GM12878 (cell line): ENCODE measurements around the gene EIF2A. TPM values are rescaled to one million over a fixed set of nuclear protein-coding genes. Genes with fewer than 3 reads are reported as not detected.

Source experiments
- BHLHE40 ChIP-seq, 2 experiments: fragments of 450-650 bp in 1 of 2; IDR thresholded peaks; 2 replicates each; pipeline ENCODE4 v1.6.1; 2011 to 2017; ENCODE audit warnings: low read depth in 2 of 2, borderline replicate concordance in 1 of 2, improper control_type of control experiment in 1 of 2, low read length in 1 of 2, mild to moderate bottlenecking in 1 of 2
- CBX5 ChIP-seq: sonication (generic); IDR thresholded peaks from 2 replicates; pipeline ENCODE4 v1.6.1; 2016; ENCODE audit warnings: low read depth, moderate library complexity, mild to moderate bottlenecking, inconsistent platforms
- CREB1 ChIP-seq: IDR thresholded peaks from 2 replicates; pipeline ENCODE4 v1.6.1; 2012; ENCODE audit warnings: low read depth, mild to moderate bottlenecking, inconsistent platforms
- EP300 ChIP-seq, 2 experiments: fragments of 150-350 bp in 1 of 2; IDR thresholded peaks; 2 replicates each; pipeline ENCODE4 v1.6.1; 2011 to 2012; ENCODE audit warnings: low read depth in 2 of 2, low read length in 2 of 2, borderline replicate concordance in 1 of 2, improper control_type of control experiment in 1 of 2, inconsistent platforms in 1 of 2; ENCODE audit not compliant: control insufficient read depth in 1 of 2
- HCFC1 ChIP-seq: fragments of 150-350 bp; IDR thresholded peaks from 2 replicates; pipeline ENCODE4 v1.6.1; 2014; ENCODE audit warnings: low read length
- HDAC6 ChIP-seq: fragments of 200-600 bp; sonication (generic); IDR thresholded peaks from one replicate; pipeline ENCODE4 v1.8.0; 2017; ENCODE audit warnings: antibody characterized with exemption; ENCODE audit not compliant: unreplicated experiment
- IKZF2 ChIP-seq, 2 experiments: fragments of 450-650 bp; IDR thresholded peaks; 2 replicates each; pipeline ENCODE4 v1.6.1; 2017; ENCODE audit warnings: mild to moderate bottlenecking in 2 of 2, moderate library complexity in 2 of 2
- IRF4 ChIP-seq: IDR thresholded peaks from 2 replicates; pipeline ENCODE4 v1.6.1; 2011; ENCODE audit warnings: low read depth, low read length
- JUND ChIP-seq: IDR thresholded peaks from 2 replicates; pipeline ENCODE4 v1.6.1; 2012; ENCODE audit warnings: low read depth, mild to moderate bottlenecking, low read length, improper control_type of control experiment, moderate library complexity
- LARP7 ChIP-seq: fragments of 450-650 bp; IDR thresholded peaks from 2 replicates; pipeline ENCODE4 v1.6.1; 2017; ENCODE audit warnings: mild to moderate bottlenecking
- MTA3 ChIP-seq: IDR thresholded peaks from 2 replicates; pipeline ENCODE4 v1.6.1; 2012; ENCODE audit warnings: low read length, inconsistent platforms, borderline replicate concordance
- POU2F2 ChIP-seq: IDR thresholded peaks from 3 replicates; pipeline ENCODE4 v1.6.1; 2011; ENCODE audit warnings: low read depth, mild to moderate bottlenecking, low read length, borderline replicate concordance
- RB1 ChIP-seq: fragments of 450-650 bp; formaldehyde crosslinking; IDR thresholded peaks from 2 replicates; pipeline ENCODE4 v1.6.1; 2017; ENCODE audit warnings: mild to moderate bottlenecking, borderline replicate concordance
- RFX5 ChIP-seq: IDR thresholded peaks from 2 replicates; pipeline ENCODE4 v1.6.1; 2011; ENCODE audit warnings: low read depth, low read length, improper control_type of control experiment
- SIN3A ChIP-seq: IDR thresholded peaks from 2 replicates; pipeline ENCODE4 v1.6.1; 2012; ENCODE audit warnings: low read depth, low read length, improper control_type of control experiment
- SMAD1 ChIP-seq: fragments of 450-650 bp; IDR thresholded peaks from 2 replicates; pipeline ENCODE4 v1.6.1; 2018; ENCODE audit warnings: mild to moderate bottlenecking, low read depth; ENCODE audit not compliant: partially characterized antibody
- SREBF2 ChIP-seq: IDR thresholded peaks from 2 replicates; pipeline ENCODE4 v1.6.1; 2012; ENCODE audit warnings: mild to moderate bottlenecking, low read length
- SUPT20H ChIP-seq: IDR thresholded peaks from 2 replicates; pipeline ENCODE4 v1.6.1; 2011; ENCODE audit warnings: low read depth, mild to moderate bottlenecking, low read length, moderate library complexity, borderline replicate concordance; ENCODE audit not compliant: control insufficient read depth
- TAF1 ChIP-seq: IDR thresholded peaks from 2 replicates; pipeline ENCODE4 v1.6.1; 2011; ENCODE audit warnings: mild to moderate bottlenecking, low read depth, low read length, borderline replicate concordance
- TARDBP ChIP-seq: IDR thresholded peaks from 2 replicates; pipeline ENCODE4 v1.6.1; 2016; ENCODE audit warnings: borderline replicate concordance
- ZNF217 ChIP-seq: fragments of 450-650 bp; IDR thresholded peaks from 2 replicates; pipeline ENCODE4 v1.6.1; 2017; ENCODE audit warnings: antibody characterized with exemption, mild to moderate bottlenecking
- ZNF274 ChIP-seq: IDR thresholded peaks from one replicate; pipeline ENCODE4 v1.8.0; 2011; ENCODE audit not compliant: insufficient read length, insufficient read depth
- polyA plus RNA-seq, 11 experiments: library from polyadenylated mRNA; depleted of rRNA in 4 of 11; unstranded in 6 of 11; stranded (reverse) in 5 of 11; fragments of >200 nt; fragmentation: Nextera tagmentation in 4 of 11; fragmentation: Illumina TruSeq in 1 of 11; extraction: Ambion mirVana in 4 of 11; extraction: Trizol in 1 of 11; gene quantifications; 1 replicate in 1 of 11; 2 replicates in 10 of 11; pipeline versions ENCODE4 v1.2.1 to v1.2.3, GENCODE V29; 2011 to 2016; ENCODE audit warnings: inconsistent platforms in 2 of 11, missing spikeins in 2 of 11, low read depth in 1 of 11
- total RNA-seq, 4 experiments: library from RNA; depleted of rRNA in 3 of 4; stranded (reverse); fragments of >200 nt in 3 of 4; fragmentation: Illumina TruSeq in 1 of 4; extraction: Trizol in 1 of 4; gene quantifications; 2 replicates each; pipeline versions ENCODE4 v1.2.1 to v1.2.3, GENCODE V29; 2013 to 2021
- TF ChIP-seq, protein P1 (sequence below): IDR thresholded peaks from 2 replicates; pipeline ENCODE4 v1.6.1; 2011; ENCODE audit warnings: low read depth, low read length, improper control_type of control experiment, borderline replicate concordance
- TF ChIP-seq, protein P2 (sequence below): IDR thresholded peaks from 2 replicates; pipeline ENCODE4 v1.6.1; 2012; ENCODE audit warnings: low read depth, low read length, improper control_type of control experiment
- TF ChIP-seq, protein P3 (sequence below), 3 experiments: IDR thresholded peaks in 2 of 3; conservative IDR thresholded peaks in 1 of 3; 2 replicates each; pipeline ENCODE4 v1.5.1; 2011; ENCODE audit warnings: low read depth in 3 of 3, low read length in 3 of 3, mild to moderate bottlenecking in 3 of 3, control low read depth in 2 of 3, moderate library complexity in 2 of 3, inconsistent platforms in 1 of 3, mixed read lengths in 1 of 3; ENCODE audit not compliant: control insufficient read depth in 2 of 3, insufficient read depth in 1 of 3; ENCODE audit errors: extremely low read depth in 1 of 3
- TF ChIP-seq, protein P4 (sequence below): IDR thresholded peaks from 2 replicates; pipeline ENCODE4 v1.6.1; 2011; ENCODE audit warnings: borderline replicate concordance, low read depth, mild to moderate bottlenecking, moderate library complexity, mixed read lengths, low read length; ENCODE audit not compliant: insufficient read depth; ENCODE audit errors: extremely low read length

Gene EIF2A
- total and polyA plus RNA-seq, 10 of the 15 experiments (the other 5 are each of a cell fraction or from before 2014, with no cell fraction given) = 85.4 to 211 (median 136) TPM

DNA sequence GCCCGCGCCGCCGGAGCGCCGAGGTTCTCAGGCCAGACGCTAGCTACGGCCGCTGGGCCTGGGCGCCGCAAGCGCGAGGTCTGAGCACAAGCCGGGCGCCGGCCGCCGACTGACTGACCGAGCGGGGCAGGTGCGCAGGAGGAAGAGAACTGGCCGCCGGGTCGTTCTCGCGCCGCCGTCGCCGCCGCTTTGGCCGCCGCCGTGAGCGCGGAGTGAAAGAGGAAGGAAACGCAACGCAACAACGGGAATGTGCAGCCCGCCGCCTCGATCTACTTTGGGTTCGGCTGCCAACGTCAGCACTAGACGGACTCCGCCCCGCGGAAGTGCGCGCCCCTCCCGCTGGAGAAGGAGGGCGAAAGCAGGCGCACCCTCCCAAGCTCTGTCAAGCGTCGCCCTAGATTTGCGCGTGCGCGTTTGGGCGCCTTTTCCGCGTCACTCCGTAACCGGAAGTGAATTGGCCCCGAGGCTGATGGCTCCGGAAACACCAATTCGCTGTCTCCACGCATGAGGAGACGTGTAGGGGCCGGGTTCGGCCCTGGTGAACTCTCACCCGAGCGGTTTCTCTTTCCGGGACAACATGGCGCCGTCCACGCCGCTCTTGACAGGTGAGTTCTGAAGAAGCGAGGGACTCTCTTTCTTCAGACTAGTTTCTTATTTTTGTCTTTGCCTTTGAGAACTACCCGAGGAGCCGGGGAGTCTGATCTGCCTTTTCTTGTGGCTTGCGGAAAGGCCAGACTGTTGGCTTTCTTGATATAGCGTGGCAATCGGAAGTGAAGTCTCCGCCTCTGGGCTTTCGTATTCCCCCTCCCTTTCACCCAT, at the start of gene EIF2A, which contains the start of gene SERP1 (continued):
- TF ChIP-seq SREBF2 (no peak), RFX5 (peak; percentile 16; the same call in 1 of the 2 replicates), ZNF274 (no peak), CREB1 (peak; percentile 99), CBX5 (no peak; the same call in 1 of the 2 replicates), TARDBP (0 out of 2 replicates have a peak, but pooled peaks have one; percentile 72), HCFC1 (peak; percentile 90), EP300 (IDR thresholded peaks at IDR 0.05; ENCODE audit: borderline replicate concordance in 1 of 2, control insufficient read depth in 1 of 2, low read depth in 2 of 2, low read length in 2 of 2) (peak in 1 of 2 experiments; percentile 44; a peak in 1 of 4 replicates), SIN3A (peak; percentile 82), SMAD1 (peak; percentile 23), HDAC6 (peak; percentile 62), SUPT20H (no peak), POU2F2 (peak; percentile 57; the same call in 1 of the 3 replicates), BHLHE40 (IDR thresholded peaks at IDR 0.05; ENCODE audit: borderline replicate concordance in 1 of 2, low read depth in 2 of 2, low read length in 1 of 2) (peak in 1 of 2 experiments; percentile 70; a peak in 2 of 4 replicates), LARP7 (peak; percentile 99), TAF1 (peak; percentile 90), IRF4 (no peak; the same call in 1 of the 2 replicates), JUND (0 out of 2 replicates have a peak, but pooled peaks have one; percentile 6), ZNF217 (no peak), MTA3 (no peak), IKZF2 (IDR thresholded peaks at IDR 0.05) (no peak), RB1 (peak; percentile 80; the same call in 1 of the 2 replicates)
- TF ChIP-seq, protein P1, sequence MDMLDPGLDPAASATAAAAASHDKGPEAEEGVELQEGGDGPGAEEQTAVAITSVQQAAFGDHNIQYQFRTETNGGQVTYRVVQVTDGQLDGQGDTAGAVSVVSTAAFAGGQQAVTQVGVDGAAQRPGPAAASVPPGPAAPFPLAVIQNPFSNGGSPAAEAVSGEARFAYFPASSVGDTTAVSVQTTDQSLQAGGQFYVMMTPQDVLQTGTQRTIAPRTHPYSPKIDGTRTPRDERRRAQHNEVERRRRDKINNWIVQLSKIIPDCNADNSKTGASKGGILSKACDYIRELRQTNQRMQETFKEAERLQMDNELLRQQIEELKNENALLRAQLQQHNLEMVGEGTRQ = no peak
- TF ChIP-seq, protein P2, sequence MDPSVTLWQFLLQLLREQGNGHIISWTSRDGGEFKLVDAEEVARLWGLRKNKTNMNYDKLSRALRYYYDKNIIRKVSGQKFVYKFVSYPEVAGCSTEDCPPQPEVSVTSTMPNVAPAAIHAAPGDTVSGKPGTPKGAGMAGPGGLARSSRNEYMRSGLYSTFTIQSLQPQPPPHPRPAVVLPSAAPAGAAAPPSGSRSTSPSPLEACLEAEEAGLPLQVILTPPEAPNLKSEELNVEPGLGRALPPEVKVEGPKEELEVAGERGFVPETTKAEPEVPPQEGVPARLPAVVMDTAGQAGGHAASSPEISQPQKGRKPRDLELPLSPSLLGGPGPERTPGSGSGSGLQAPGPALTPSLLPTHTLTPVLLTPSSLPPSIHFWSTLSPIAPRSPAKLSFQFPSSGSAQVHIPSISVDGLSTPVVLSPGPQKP = peak; percentile 17
- TF ChIP-seq, protein P3, sequence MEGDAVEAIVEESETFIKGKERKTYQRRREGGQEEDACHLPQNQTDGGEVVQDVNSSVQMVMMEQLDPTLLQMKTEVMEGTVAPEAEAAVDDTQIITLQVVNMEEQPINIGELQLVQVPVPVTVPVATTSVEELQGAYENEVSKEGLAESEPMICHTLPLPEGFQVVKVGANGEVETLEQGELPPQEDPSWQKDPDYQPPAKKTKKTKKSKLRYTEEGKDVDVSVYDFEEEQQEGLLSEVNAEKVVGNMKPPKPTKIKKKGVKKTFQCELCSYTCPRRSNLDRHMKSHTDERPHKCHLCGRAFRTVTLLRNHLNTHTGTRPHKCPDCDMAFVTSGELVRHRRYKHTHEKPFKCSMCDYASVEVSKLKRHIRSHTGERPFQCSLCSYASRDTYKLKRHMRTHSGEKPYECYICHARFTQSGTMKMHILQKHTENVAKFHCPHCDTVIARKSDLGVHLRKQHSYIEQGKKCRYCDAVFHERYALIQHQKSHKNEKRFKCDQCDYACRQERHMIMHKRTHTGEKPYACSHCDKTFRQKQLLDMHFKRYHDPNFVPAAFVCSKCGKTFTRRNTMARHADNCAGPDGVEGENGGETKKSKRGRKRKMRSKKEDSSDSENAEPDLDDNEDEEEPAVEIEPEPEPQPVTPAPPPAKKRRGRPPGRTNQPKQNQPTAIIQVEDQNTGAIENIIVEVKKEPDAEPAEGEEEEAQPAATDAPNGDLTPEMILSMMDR (IDR thresholded peaks at IDR 0.05 in 2 of 3, conservative IDR thresholded peaks at IDR 0.05 in 1 of 3; ENCODE audit: control insufficient read depth in 2 of 3, extremely low read depth in 1 of 3, insufficient read depth in 1 of 3, low read depth in 3 of 3, low read length in 3 of 3) = no peak
- TF ChIP-seq, protein P4, sequence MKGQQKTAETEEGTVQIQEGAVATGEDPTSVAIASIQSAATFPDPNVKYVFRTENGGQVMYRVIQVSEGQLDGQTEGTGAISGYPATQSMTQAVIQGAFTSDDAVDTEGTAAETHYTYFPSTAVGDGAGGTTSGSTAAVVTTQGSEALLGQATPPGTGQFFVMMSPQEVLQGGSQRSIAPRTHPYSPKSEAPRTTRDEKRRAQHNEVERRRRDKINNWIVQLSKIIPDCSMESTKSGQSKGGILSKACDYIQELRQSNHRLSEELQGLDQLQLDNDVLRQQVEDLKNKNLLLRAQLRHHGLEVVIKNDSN = no peak
